GM12874 (cell line): Measurements from ENCODE around the gene PRKG1.

ENCODE experiments used
- CTCF ChIP-seq: IDR thresholded peaks from 2 replicates; pipeline ENCODE4 v1.5.1; 2011; ENCODE audit warnings: low read depth, mild to moderate bottlenecking, control low read depth, low read length, moderate library complexity; ENCODE audit not compliant: insufficient read depth

The PRKG1 gene

GRCh38 chr10:51479711-51480110 lies 405.4 kb downstream of the PRKG1 start:
- no peak for TF ChIP-seq CTCF

GRCh38 chr10:51485668-51486067 lies 411.4 kb downstream of the PRKG1 start:
- TF ChIP-seq CTCF = no peak

GRCh38 chr10:51487576-51487975 lies 413.3 kb downstream of the PRKG1 start:
- no peak for TF ChIP-seq CTCF

GRCh38 chr10:51488766-51489408 lies 414.6 kb downstream of the PRKG1 start:
- TF ChIP-seq CTCF = no peak

GRCh38 chr10:51498424-51498823 lies 424.1 kb downstream of the PRKG1 start:
- TF ChIP-seq CTCF = no peak

- TF ChIP-seq CTCF = no peak
Measured at GRCh38 chr10:51501396-51501795, 427.1 kb downstream of the PRKG1 start.

DNA sequence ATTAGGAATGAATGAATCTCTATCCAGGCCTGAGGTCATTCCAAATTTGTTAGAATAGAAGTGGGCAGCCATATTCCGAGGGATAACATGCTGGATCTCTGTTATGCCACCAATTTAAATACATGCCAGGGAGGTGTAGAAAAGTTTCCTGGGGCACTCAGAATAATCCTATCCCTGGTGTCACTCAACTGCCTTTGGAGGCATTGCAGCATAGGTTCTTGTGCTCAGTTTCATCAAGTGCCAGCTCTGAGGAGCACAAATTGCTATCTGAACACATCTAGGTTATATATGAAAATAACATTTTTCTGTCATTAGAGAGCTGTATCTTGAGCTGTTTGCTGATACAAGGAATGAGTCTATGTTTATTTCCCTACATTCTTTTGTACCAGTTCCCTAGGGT lies 427.8 kb downstream of the PRKG1 start:
- TF ChIP-seq CTCF = no peak
